ENCODE results near the gene IQCB1. TPM values are rescaled to one million over a fixed set of nuclear protein-coding genes. Genes with fewer than 3 reads are reported as not detected.

IQCB1 gene
- polyA plus RNA-seq, 1 of the 3 experiments (the other 2 are of a cell fraction), result 10.4 TPM

DNA sequence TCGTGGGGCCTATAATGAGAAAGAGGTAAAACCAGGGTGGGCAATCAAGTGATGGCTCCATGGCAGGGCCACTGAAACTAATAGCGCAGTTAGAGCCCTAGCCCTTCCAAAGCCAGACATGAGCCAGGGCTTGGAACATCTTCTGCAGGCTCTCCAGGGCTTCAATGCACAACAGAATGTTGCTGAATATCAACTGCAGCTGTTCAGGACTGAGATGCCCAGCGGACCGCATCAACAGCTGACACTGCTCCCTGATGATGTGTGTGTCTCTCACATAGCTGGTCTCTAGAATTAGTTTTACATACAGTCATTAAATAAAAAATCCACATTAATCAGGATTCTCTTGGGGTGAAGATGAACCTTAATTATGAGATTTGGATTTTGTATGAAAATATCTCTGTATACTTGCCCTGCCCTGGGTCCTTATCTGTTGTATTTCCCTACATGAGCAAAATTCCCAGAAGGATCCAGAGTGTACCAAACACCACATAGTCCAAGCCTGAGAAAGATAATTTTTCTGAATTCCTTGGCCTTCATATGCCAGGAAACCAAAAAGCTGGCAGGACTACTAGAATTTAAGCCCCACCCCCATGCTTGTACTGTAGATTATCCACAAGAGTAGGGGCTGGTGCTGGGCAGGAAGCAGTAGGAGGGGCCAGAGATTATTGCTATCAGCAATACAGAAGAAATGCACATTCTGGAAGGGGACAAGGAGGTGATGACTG is 77.6 kb downstream of the IQCB1 start:
- Histone ChIP-seq H3K4me2 (no peak overlapping the region), H2AFZ (ENCODE audit: low read depth) (no peak overlapping the region), H4K20me1 (ENCODE audit: insufficient read depth) (no peaks in the 10 kb centered on the region), H3K4me1 (ENCODE audit: control insufficient read depth in 1 of 2, insufficient read depth in 2 of 2, low read depth in 1 of 2, low read length in 1 of 2) (no peaks in the 10 kb centered on the region; a peak in 1 of 4 replicates), H3K27me3 (ENCODE audit: insufficient read depth) (no peaks in the 10 kb centered on the region), H3K79me2 (ENCODE audit: insufficient read depth) (no peaks in the 10 kb centered on the region), H3K9me2 (no peaks in the 10 kb centered on the region), H3K9ac (no peak overlapping the region), H3K9me3 (no peaks in the 10 kb centered on the region), H3K4me3 (ENCODE audit: low read depth in 2 of 2, low read length in 1 of 2) (no peak overlapping the region), H3K36me3 (replicated peaks in 1 of 2; ENCODE audit: control insufficient read depth in 1 of 2, insufficient read depth in 2 of 2, low read length in 1 of 2) (no peaks in the 10 kb centered on the region), H3F3A (replicated peaks; ENCODE audit: insufficient read depth) (no peaks in the 10 kb centered on the region), H3K27ac (ENCODE audit: low read depth in 2 of 2, low read length in 1 of 2) (no peak overlapping the region)
- CTCF ChIA-PET, result no interaction called here
- POLR2A ChIA-PET, result no interaction called here
- no peak for DNase-seq
- WGBS (ENCODE audit: low lambda C conversion rate), result 75% methylated on average over 4 of the region's 4 CpGs
- TF ChIP-seq NFIC (IDR thresholded peaks at IDR 0.05; ENCODE audit: borderline replicate concordance), result no peak
- TF ChIP-seq, protein P1, sequence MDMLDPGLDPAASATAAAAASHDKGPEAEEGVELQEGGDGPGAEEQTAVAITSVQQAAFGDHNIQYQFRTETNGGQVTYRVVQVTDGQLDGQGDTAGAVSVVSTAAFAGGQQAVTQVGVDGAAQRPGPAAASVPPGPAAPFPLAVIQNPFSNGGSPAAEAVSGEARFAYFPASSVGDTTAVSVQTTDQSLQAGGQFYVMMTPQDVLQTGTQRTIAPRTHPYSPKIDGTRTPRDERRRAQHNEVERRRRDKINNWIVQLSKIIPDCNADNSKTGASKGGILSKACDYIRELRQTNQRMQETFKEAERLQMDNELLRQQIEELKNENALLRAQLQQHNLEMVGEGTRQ (IDR thresholded peaks at IDR 0.05; ENCODE audit: borderline replicate concordance, low read depth, low read length), result no peak
- TF ChIP-seq FOSL2 (IDR thresholded peaks at IDR 0.05; ENCODE audit: borderline replicate concordance, low read depth), result no peak
- no peak for TF ChIP-seq FOXM1 (IDR thresholded peaks at IDR 0.05; ENCODE audit: low read depth)
- TF ChIP-seq FOXJ3 (CRISPR knock-in tag; IDR thresholded peaks at IDR 0.05), result no peak
- TF ChIP-seq SMC3 (IDR thresholded peaks at IDR 0.05; ENCODE audit: low read depth, low read length), result no peak
- TF ChIP-seq RCOR1 (IDR thresholded peaks at IDR 0.05; ENCODE audit: low read length), result no peak
- TF ChIP-seq RAD21 (IDR thresholded peaks at IDR 0.05; ENCODE audit: low read length), result no peak
- TF ChIP-seq SIN3A (IDR thresholded peaks at IDR 0.05; ENCODE audit: borderline replicate concordance, low read depth, low read length), result no peak

DNA sequence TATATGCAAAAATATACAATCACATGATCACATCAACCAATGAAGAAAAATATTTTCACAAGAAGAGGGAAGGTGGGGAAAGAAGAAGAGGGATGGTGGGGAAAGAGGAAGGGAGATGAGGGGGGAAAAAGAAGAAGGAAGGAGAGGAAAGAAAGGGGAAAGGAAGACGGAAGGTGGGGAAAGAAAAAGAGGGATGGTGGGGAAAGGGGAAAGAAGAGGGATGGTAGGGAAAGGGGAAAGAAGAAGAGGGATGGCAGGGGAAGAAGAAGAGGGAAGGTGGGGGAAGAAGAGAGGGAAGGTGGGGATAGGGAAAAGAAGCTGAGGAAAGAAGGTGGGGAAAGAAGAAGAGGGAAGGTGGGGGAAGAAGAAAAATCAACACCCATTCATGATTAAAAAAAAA is 82.1 kb downstream of the IQCB1 start:
- Histone ChIP-seq H3F3A (replicated peaks; ENCODE audit: insufficient read depth) (no peaks in the 10 kb centered on the region), H3K79me2 (ENCODE audit: insufficient read depth) (peaks cover 24% of the 10 kb centered on the region), H3K4me1 (ENCODE audit: control insufficient read depth in 1 of 2, insufficient read depth in 2 of 2, low read depth in 1 of 2, low read length in 1 of 2) (peaks cover 10 to 11% of the 10 kb centered on the region in 2 experiments; a peak in 3 of 4 replicates), H2AFZ (ENCODE audit: low read depth) (no peak overlapping the region), H3K4me3 (ENCODE audit: low read depth in 2 of 2, low read length in 1 of 2) (no peak overlapping the region), H3K27ac (ENCODE audit: low read depth in 2 of 2, low read length in 1 of 2) (no peak overlapping the region), H4K20me1 (ENCODE audit: insufficient read depth) (peaks cover 8% of the 10 kb centered on the region; the same call in 1 of the 2 replicates), H3K36me3 (replicated peaks in 1 of 2; ENCODE audit: control insufficient read depth in 1 of 2, insufficient read depth in 2 of 2, low read length in 1 of 2) (no peaks in the 10 kb centered on the region), H3K27me3 (ENCODE audit: insufficient read depth) (no peaks in the 10 kb centered on the region), H3K9me3 (no peaks in the 10 kb centered on the region), H3K4me2 (no peak overlapping the region), H3K9me2 (no peaks in the 10 kb centered on the region), H3K9ac (no peak overlapping the region)
- 78% methylated on average over 1 of the region's 1 CpG for WGBS (ENCODE audit: low lambda C conversion rate)
- CTCF ChIA-PET, result no interaction called here
- TF ChIP-seq SMC3 (IDR thresholded peaks at IDR 0.05; ENCODE audit: low read depth, low read length) (no peak), RXRA (IDR thresholded peaks at IDR 0.05; ENCODE audit: borderline replicate concordance, low read depth) (no peak), TEAD4 (IDR thresholded peaks at IDR 0.05; ENCODE audit: borderline replicate concordance, insufficient read depth) (no peak), CHD2 (IDR thresholded peaks at IDR 0.05; ENCODE audit: low read length, partially characterized antibody) (no peak), GATA2 (CRISPR knock-in tag; IDR thresholded peaks at IDR 0.05) (no peak), CTCF (IDR thresholded peaks at IDR 0.05) (no peak)
- no peak for DNase-seq
- POLR2A ChIA-PET, result interaction anchor here (0.6 kb wide), 1 partner anchor 50 kb away, joined by 3 read pairs; no protein-coding TSS in a partner anchor

All from SK-N-SH (cell line).